Measurements from ENCODE around the gene CANX. TPM values are rescaled to one million over a fixed set of nuclear protein-coding genes. Genes with fewer than 3 reads are reported as not detected.
A peak's percentile ranks its signal among the peaks of the same experiment; 100 is the strongest.
"Not testable (repeated sequence)": the region's sequence is repeated elsewhere in the genome, so short reads cannot be mapped to it uniquely, and the experiment has no call there.

The CANX gene
- total RNA-seq, 1 donor from 2014 or later = 375 TPM

DNA sequence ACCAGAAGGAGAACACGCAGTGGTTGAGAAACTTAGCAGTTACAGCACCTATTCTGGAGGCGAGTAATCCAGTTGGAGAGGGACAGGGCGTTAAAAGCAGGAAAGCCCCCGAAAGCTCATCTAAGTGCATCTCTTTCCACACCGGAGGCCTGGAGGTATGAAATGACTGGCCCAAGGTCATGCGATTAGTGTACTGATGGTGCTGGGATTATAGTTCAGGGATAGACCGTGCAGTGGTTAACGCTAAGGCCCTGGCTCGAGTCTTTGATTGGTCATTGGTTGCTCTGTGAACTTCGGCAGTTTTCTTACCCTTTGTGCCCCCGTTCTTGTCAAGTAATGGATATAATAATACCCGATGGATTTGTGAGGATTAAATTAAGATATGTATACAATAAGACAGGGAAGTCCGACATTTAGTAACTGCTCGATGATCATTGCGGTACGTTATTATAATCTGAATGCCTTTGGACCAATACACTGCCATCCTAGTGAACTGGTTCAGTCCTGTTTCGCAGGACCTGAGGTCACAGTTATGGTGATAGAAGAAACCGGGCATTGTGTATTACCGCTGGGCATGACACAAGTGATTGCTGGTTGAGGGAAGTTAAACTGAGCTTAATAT lies 960 bp downstream of the CANX start:
- ATAC-seq = peak; percentile 6

DNA sequence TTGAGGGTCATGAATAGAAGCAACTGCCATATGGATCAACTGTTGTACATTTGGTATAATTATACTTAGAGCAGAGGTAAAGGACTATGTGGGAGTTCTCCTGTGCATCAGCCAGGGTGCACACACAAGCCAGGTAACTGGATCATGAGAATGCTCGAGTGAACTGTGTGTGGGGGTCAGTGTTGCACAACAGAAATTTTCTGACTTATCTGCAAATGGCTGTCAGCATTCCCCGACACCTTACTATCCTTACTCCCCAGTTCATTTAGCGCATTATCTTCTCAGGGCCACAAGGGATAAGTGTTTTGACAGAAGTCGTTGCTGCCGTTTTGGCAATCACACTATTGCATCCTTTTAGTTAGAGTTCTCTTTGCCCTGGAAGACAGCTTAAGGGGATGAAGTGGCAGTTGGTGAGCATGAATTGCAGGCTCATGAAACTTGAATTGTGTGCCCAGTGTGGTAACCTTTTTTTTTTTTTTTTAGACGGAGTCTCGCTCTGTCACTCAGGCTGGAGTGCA lies 1.7 kb downstream of the CANX start:
- ATAC-seq = no peak

DNA sequence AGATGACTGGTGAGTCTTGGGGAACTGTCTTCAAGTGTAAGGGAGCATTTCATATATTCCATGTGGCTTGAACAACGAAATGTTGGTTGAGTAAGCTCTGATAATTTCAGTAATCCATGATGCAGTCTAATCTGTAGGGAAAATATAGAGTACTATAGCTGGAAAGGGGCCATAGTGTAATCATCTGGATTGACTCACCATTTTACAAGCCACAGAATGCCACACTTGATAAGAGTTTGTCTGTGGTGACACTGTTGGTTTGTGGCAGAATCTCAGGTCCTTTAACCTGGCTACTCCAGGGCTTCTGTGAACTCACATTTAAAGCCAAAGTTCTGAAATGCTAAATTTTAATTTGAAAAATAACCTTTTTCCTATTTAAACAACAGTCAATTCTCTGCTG lies 17.5 kb downstream of the CANX start:
- ATAC-seq = no peak

DNA sequence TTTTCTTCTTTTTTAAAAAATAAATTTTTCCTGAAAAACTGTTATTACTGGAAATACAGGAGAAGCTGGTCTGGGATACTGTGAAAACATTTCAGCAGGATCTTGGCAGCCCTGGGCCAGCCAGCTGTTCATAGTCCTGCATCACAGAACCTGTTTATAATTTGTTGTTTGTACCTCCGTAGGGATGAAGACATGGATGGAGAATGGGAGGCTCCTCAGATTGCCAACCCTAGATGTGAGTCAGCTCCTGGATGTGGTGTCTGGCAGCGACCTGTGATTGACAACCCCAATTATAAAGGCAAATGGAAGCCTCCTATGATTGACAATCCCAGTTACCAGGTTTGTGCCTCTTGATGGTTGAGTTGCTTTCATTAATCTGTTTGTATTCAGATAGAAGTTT lies 21.5 kb downstream of the CANX start:
- no peak for ATAC-seq

DNA sequence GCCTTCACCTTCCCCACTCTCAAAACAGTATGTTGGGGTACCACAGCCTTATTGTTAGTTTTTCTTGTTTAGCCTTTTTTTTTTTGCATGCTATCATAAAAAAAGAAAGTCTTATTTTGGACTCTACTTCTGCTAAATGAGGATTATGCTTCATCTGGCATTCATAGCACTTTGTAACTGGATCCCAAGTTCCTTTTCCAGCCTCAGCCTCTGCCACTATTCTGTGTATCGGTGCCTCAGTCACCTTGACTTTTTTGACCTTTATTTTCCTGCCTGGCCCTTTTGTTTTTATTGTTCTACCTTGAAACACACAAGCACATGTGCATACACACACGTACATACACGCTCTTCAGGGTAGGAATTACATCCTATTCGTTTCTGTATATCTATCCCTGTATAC lies 25.4 kb downstream of the CANX start:
- no peak for ATAC-seq

DNA sequence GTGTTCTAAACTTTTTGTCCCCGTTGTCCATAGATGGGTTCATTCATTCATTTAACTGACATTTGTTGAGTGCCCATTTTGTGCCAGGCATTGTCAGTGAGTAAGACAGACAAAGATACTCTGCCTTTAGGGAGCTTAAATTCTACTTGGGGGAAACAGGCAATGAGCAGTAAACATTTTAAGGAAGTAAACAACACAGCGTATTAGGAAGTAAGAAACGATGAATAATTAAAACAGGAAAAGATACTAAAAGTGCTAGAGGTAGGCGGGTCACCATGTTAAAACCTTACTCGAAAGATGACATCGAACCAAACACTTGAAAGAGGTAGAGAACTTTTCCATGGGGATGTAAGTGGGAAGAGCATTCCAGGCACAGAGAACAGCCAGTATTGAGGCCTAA lies 28.3 kb downstream of the CANX start:
- ATAC-seq = no peak

DNA sequence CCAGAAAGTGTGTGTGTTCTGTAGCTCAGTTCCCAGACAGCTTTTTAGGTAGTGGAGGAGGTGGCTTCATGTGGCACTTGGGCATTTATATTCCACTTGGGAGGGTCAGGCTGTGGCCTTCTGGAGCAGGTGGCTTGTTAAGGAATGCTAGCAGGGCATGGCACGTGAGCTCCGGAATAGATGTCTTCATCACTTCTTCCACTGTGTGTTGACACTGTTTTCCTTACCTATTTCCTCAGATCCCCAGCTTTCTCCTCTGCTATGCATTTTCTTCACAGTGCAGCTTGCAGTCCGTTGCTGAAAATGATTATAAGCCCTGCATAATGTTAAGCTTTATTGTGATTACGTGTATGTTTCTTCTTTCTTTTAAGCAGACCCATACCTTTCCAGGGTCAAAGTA lies 30.5 kb downstream of the CANX start:
- ATAC-seq = no peak

DNA sequence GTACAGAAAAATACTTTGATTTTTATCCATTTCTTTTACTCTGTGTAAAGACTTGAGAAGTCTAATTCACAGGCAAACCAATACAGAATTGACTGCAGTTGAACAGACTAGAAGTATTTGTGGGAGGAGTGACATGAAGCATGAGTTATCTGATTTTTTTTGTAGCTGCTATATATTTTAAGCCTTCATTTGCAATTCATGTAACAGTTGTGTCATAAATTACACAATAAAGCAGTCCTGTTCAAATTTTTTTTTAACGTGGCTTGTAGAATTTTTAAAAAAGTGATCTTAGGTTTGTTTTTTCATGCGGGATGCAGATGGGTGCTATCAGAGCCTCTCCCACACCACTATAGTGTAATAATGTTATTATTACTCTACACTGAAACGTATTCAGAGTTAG lies 31.0 kb downstream of the CANX start:
- no peak for ATAC-seq

DNA sequence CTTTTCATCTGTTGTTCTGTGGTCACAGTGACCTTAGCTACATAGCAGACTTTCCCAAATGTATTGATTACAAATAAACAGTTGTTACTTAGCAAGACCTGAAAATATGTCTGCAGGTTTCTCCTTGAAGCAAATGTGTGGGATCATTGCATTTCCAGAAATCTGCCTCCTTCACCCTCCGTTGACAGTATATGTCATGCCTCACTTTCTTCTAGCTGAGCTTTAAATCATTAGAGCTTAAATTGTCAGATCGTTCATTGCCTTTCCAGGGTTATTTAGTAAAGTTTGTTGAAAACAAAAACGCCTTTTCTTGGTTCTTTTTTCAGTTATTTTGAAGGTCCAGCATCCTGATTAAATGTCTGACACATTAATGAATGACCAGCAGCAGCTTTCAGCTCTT lies 31.6 kb downstream of the CANX start:
- no peak for ATAC-seq

DNA sequence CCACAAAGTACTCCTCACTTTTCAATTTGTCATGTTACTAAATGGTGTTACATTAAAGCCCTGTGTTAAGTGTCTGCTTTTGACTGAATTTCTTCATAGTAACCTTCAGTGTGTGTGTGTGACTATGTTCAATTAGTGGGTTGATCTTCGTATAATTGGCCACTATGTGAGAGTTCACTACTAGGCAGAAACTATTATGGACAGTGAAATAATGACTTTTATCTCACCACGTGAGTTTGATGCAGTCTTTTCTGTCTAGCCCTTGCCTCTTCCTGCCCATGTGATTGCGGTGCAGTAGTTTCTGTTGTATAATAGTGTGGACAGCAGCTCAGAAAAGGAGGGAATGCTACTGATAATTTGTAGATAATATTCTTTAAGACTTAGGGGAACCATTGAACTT lies 32.1 kb downstream of the CANX start:
- no peak for ATAC-seq

DNA sequence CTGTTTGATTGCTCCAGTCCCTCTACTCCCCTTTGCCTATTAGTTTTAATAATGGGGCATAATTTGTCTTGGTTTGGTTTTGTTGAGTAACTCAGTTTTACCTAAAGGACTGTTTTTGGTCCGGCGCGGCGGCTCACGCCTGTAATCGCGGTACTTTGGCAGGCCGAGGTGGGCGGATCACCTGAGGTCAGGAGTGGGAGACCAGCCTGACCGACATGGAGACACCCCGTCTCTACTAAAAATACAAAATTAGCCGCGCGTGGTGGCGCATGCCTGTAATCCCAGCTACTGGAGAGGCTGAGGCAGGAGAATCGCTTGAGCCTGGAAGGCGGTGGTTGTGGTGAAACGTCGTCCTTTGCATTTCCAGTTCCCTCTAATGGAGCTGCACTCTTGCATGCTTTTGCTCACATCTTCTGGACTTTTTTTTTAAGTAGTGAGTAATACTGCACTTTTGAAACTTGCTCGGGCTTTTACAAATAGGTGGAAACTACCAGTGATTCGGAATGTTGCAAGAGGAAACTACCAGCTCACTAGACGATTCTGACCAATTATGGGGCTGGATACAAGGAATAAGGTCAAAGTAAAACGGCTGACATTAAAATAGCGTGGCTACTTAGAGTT lies 33.1 kb downstream of the CANX start:
- ATAC-seq = peak; percentile 49

DNA sequence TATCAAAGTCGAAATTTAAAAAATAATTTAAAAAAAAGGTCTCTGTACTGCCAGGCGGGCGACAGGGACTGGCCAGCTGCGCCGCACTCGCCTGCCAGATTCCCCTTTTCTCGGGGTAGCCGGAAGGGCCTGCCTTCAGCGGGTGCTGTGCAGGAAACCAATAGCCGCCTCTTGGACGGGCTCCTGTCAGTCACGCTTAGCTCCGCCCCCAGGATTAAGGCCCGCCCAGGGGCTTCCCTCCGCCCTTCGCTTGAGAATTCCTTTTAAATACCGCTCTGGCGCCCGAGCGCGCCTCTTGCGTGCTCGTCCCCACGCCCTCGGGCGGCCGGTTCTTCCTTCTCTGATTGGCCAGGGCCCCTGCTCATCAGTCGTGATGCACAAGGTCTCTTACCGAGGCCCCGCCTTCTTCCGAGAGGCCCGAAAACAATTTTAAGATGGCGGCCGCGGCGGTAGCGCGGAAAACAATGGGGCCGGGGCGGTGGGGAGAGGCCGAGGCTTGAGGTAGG lies 33.7 kb downstream of the CANX start, which contains the start of gene MAML1:
Gene MAML1 (plus strand): TSS at position 411 of the 506 bp plus-strand sequence. CDS start 291 bp downstream, outside the sequence.
- peak; percentile 99 for ATAC-seq

DNA sequence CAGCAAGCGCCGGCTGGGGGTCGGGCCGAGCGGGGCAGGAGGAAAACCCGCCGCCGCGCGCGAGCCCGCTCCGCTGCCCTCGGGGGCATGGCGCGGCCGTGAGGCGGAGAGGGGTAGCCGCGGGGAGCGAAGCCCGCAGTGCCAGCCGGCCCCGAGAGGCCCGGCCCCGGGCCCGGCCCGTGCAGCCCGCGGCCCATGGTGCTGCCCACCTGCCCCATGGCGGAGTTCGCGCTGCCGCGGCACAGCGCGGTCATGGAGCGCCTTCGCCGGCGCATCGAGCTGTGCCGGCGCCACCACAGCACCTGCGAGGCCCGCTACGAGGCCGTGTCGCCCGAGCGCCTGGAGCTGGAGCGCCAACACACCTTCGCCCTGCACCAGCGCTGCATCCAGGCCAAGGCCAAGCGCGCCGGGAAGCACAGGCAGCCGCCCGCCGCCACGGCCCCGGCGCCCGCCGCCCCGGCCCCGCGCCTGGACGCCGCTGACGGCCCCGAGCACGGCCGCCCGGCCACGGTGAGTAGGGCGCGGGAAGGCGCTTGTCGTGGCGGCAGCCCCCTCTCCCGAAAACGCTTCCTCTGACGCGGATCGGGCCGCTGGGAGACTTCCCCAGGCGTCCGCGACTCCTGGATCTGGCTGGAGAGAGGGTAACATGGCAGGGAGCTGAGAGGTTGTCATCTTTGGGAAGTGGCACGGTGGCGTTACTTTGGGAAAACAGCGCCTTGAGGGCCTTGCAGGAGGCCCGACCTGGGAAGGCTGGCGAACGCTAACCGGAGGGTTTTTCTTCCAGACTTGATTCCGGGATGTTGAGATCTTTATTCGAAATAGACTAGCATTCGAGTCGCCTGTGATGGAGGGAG lies 34.4 kb downstream of the CANX start:
- peak; percentile 62 for ATAC-seq

DNA sequence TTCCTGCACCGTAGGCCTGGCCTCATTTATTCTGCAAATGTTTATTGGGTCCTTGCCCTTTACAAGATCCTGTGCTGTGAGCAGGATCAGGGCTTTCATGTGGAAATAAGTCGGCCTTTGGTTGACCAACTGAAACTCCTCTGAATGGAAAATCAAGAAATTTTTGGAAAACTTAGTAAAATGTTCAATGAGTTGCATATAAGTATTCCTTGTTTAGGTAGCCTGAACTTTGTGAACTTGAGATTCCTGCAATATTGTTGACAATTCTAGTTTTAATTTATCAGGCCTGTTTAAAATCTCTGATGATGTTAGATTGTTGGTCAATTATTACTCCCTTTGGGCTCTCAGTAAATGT lies 35.0 kb downstream of the CANX start:
- ATAC-seq = no peak

DNA sequence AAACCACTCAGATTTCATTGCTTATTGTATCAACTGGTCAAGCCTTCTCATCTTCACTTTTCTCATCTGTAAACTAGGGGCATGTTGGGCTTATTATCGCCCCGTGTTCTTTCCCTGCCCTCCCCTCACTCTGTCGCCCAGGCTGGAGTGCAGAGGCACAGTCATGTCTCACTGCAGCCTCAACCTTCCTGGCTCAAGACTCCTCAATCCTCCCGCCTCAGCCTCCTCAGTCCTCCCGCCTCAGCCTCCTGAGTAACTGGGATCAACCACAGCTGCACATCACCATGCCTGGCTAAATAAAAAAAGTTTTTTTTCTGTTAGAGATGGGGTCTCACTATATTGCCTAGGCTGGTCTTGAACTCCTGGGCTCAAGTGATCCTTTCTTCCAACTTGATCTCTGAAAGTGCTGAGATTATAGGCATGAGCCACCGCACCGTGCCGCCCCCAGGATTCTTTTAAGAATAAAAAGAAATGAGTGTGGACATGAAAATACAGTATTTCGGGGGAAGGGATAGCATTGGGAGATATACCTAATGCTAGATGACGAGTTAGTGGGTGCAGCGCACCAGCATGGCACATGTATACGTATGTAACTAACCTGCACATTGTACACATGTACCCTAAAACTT lies 35.9 kb downstream of the CANX start:
- ATAC-seq = no peak

DNA sequence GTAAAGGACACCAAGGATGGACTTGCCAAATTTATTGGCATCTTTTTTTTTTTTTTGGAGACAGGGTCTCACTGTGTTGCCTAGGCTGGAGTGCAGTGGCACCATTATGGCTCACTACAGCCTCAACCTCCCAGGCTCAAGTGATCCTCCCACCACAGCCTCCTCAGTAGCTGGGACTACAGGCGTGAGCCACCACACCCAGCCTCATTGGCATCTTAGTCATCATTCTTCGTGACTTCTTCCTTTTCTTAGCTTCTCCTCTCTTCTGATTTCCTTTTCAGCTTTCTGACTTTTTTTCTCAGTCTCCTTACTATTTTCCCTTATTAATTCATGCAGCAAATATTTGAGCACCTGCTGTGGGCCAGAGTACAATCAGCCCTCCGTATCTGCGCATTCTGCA lies 40.0 kb downstream of the CANX start:
- no peak for ATAC-seq

DNA sequence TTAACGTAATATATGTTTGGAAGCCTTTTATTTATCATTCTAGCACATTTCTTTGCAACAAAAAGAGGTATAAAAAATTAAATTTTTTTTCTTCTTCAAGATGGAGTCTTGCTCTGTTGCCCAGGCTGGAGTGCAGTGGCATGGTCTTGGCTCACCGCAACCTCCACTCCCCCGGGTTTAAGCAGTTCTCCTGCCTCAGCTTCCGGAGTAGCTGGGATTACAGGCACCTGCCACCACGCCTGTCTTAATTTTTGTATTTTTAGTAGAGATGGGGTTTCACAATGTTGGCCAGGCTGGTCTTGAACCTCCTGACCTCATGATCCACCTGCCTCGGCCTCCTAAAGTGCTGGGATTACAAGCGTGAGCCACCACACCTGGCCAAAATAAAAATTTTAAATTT lies 45.3 kb downstream of the CANX start:
- not testable (repeated sequence) for ATAC-seq

DNA sequence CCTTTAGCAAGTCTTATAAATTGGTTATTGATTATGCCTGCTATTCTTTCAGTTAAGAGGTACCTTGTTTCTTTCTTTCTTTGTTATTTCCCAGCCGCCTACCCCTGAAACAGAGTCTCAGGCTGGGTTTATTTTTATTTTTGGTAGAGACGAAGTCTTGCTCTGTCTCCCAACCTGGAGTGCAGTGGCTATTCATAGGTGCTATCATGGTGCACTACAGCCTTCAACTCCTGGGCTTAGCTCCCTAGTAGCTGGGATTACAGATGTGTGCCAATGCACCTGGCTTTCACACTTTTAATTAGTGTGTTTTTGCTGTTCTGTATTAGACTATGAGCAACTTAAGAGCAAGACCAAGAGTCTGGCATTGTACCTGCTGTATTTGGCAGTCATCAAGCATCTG lies 48.1 kb downstream of the CANX start:
- ATAC-seq = no peak

DNA sequence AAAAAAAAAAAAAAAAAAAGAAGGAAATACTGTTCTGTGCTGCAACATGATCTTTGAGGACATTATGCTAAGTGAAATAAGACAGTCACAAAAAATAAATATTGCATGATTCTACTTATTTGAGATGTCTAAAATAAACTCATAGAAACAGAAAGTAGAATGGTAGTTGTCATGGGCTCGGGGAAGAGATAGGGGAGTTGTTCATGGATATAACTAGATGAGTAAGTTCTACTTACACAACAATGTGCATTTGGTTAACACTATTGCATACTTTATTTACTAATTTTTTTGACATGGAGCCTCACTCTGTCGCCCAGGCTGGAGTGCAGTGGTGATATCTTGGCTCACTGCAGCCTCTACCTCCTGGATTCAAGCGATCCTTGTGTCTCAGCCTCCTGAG lies 49.0 kb downstream of the CANX start:
- ATAC-seq = no peak

DNA sequence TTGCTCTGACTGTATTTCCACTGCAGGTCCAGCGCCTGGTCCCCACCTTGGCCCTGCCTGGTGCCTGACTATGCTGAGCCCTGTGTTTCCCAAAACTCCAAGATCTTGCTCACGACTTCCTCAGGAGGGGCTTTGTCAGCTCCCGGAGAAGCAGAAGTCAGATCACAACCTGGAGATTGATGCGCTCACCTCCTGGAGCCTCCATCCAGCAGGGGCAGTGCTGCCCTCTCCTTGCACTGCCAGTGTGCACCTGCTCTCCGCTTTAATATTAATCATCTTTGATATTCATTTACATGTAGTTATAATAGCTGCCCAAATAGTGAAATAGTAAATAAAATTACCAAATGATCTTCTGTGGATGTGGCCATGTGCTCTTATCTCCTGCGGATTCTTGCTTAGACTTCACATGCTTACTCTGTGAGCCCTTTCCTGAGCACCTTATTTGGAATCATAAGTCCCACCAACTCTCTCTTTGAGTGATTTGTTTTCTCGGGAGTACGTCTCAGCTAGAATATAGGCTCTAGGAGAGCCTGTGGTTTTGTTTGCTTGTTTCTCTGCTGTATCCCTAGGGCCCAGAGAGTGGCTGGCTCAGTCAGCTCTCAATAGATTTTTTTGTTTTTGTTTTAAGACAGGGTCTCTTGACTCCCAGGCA lies 51.2 kb downstream of the CANX start:
- ATAC-seq = no peak

DNA sequence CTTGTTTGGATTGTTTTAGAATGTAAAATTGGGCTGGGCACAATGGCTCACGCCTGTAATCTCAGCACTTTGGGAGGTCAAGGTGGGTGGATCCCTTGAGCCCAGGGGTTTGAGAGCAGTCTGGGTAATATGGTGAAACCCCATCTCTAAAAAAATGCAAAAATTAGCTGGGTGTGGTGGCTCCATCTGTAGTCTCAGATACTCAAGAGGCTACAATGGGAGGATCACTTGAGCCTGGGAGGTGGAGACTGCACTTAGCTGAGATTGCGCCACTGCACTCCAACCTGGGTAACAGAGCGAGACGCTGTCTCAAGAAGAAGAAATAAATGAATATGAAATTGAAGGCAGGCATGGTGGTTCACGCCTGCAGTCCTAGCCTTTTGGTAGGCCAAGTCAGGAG lies 55.2 kb downstream of the CANX start:
- no peak for ATAC-seq

DNA sequence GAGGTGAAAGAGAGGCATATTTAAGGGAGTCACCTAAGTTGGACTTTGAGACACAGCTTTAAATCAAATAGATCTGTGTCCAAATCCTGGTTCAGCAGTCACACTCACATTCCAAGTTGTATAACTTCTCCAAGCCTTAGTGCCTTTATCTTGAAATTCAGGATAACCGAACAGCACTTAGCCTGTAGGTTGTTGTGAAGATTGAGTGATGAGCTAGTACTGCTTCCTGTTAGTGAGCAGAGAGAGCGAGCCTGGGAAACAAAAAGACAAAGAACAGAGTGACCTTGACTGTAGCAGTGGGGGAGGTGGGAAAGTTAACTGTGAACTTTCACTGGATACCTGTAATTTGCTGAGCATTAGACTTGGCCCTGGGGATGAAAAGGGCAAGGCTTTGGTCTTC lies 56.3 kb downstream of the CANX start:
- ATAC-seq = no peak

All from esophagus mucosa (tissue), 1 donor.